H9 (cell line): ENCODE measurements around the gene ZNF69. TPM values are rescaled to one million over a fixed set of nuclear protein-coding genes. Genes with fewer than 3 reads are reported as not detected.

Experiments used
- DNase-seq: peaks from one replicate; pipeline ENCODE4 v3.0.0-alpha.2; 2017
- H2AFZ ChIP-seq: one replicate; pipeline ENCODE4 v1.6.1; 2013; ENCODE audit warnings: mild to moderate bottlenecking, low read length, control low read depth, moderate library complexity
- H2AK5ac ChIP-seq: 2 replicates; pipeline ENCODE4 v1.6.1; 2013; ENCODE audit warnings: low read length, control low read depth, mixed read lengths; ENCODE audit not compliant: insufficient read length
- H2BK120ac ChIP-seq: one replicate; pipeline ENCODE4 v1.6.1; 2013; ENCODE audit warnings: low read depth, mild to moderate bottlenecking, low read length, control low read depth, inconsistent platforms; ENCODE audit not compliant: poor library complexity, severe bottlenecking
- H2BK12ac ChIP-seq: 2 replicates; pipeline ENCODE4 v1.6.1; 2013; ENCODE audit warnings: low read length, control low read depth, mixed read lengths, low read depth; ENCODE audit not compliant: insufficient read length
- H2BK15ac ChIP-seq: 2 replicates; pipeline ENCODE4 v1.6.1; 2013; ENCODE audit warnings: low read depth, low read length, control low read depth
- H2BK20ac ChIP-seq: one replicate; pipeline ENCODE4 v1.6.1; 2013; ENCODE audit warnings: low read depth, mild to moderate bottlenecking, low read length, control low read depth, inconsistent platforms; ENCODE audit not compliant: poor library complexity, severe bottlenecking
- H2BK5ac ChIP-seq: 2 replicates; pipeline ENCODE4 v1.6.1; 2013; ENCODE audit warnings: low read length, control low read depth, mixed read lengths; ENCODE audit not compliant: insufficient read length
- H3K14ac ChIP-seq: 2 replicates; pipeline ENCODE4 v1.6.1; 2013; ENCODE audit warnings: low read length, control low read depth; ENCODE audit not compliant: insufficient read depth
- H3K18ac ChIP-seq: 2 replicates; pipeline ENCODE4 v1.6.1; 2013; ENCODE audit warnings: low read depth, mild to moderate bottlenecking, mixed read lengths, low read length, control low read depth; ENCODE audit not compliant: insufficient read length
- H3K23ac ChIP-seq: 2 replicates; pipeline ENCODE4 v1.6.1; 2013; ENCODE audit warnings: low read length, control low read depth, mixed read lengths, low read depth; ENCODE audit not compliant: insufficient read length
- H3K23me2 ChIP-seq: 2 replicates; pipeline ENCODE4 v1.6.1; 2013; ENCODE audit warnings: low read depth, mild to moderate bottlenecking, mixed read lengths, low read length, control low read depth; ENCODE audit not compliant: insufficient read length, poor library complexity, severe bottlenecking
- H3K27ac ChIP-seq: 2 replicates; pipeline ENCODE4 v1.5.1; 2013; ENCODE audit warnings: low read length, control low read depth, mixed read lengths, low read depth; ENCODE audit not compliant: insufficient read length
- H3K27me3 ChIP-seq: 2 replicates; pipeline ENCODE4 v1.6.1; 2013; ENCODE audit warnings: low read length, control low read depth, inconsistent platforms; ENCODE audit not compliant: insufficient read depth
- H3K4ac ChIP-seq: 2 replicates; pipeline ENCODE4 v1.6.1; 2013; ENCODE audit warnings: low read depth, mild to moderate bottlenecking, control low read depth, inconsistent platforms, low read length, moderate library complexity
- H3K4me1 ChIP-seq: 2 replicates; pipeline ENCODE4 v1.6.1; 2013; ENCODE audit warnings: low read length, control low read depth, inconsistent platforms; ENCODE audit not compliant: insufficient read depth
- H3K4me2 ChIP-seq: 2 replicates; pipeline ENCODE4 v1.6.1; 2013; ENCODE audit warnings: low read length, control low read depth, mixed read lengths; ENCODE audit not compliant: insufficient read length, insufficient read depth
- H3K56ac ChIP-seq: 2 replicates; pipeline ENCODE4 v1.6.1; 2013; ENCODE audit warnings: low read depth, mild to moderate bottlenecking, mixed read lengths, low read length, control low read depth; ENCODE audit not compliant: insufficient read length
- H3K79me1 ChIP-seq: 2 replicates; pipeline ENCODE4 v1.6.1; 2013; ENCODE audit warnings: low read depth, mild to moderate bottlenecking, moderate library complexity, low read length, control low read depth, inconsistent platforms; ENCODE audit not compliant: insufficient read depth, poor library complexity, severe bottlenecking
- H3K79me2 ChIP-seq: 2 replicates; pipeline ENCODE4 v1.6.1; 2013; ENCODE audit warnings: low read length, control low read depth, inconsistent platforms; ENCODE audit not compliant: insufficient read depth
- H3K9ac ChIP-seq: 2 replicates; pipeline ENCODE4 v1.6.1; 2013; ENCODE audit warnings: low read length, control low read depth, mixed read lengths; ENCODE audit not compliant: insufficient read length; ENCODE audit errors: extremely low read depth
- H3K9me3 ChIP-seq: one replicate; pipeline ENCODE4 v1.6.1; 2013; ENCODE audit warnings: low read depth, low read length, inconsistent platforms; ENCODE audit not compliant: control insufficient read depth
- H3T11ph ChIP-seq: one replicate; pipeline ENCODE4 v1.6.1; 2013; ENCODE audit warnings: mild to moderate bottlenecking, low read length, control low read depth, inconsistent platforms
- H4K20me1 ChIP-seq: one replicate; pipeline ENCODE4 v1.6.1; 2013; ENCODE audit not compliant: control insufficient read depth, insufficient read length, insufficient read depth
- H4K5ac ChIP-seq: 2 replicates; pipeline ENCODE4 v1.6.1; 2013; ENCODE audit warnings: low read depth, mild to moderate bottlenecking, mixed read lengths, low read length, control low read depth; ENCODE audit not compliant: insufficient read length
- H4K8ac ChIP-seq: replicated peaks from 2 replicates; pipeline ENCODE4 v1.6.1; 2013; ENCODE audit warnings: low read length, control low read depth, mixed read lengths, low read depth; ENCODE audit not compliant: insufficient read length
- H4K91ac ChIP-seq: 2 replicates; pipeline ENCODE4 v1.6.1; 2013; ENCODE audit warnings: low read depth, mild to moderate bottlenecking, moderate library complexity, mixed read lengths, low read length, control low read depth; ENCODE audit not compliant: insufficient read length
- H3K27ac Mint-ChIP-seq, 3 experiments: 2 replicates in 2 of 3; 3 replicates in 1 of 3; pipeline ENCODE4 v1.8.0; 2020 to 2021; ENCODE audit warnings: mixed read lengths in 3 of 3, mild to moderate bottlenecking in 1 of 3, moderate library complexity in 1 of 3
- H3K27me3 Mint-ChIP-seq: 2 replicates; pipeline ENCODE4 v1.8.0; 2021; ENCODE audit warnings: low read depth, mild to moderate bottlenecking, moderate library complexity, mixed read lengths
- H3K36me3 Mint-ChIP-seq, 3 experiments: 2 replicates in 2 of 3; 3 replicates in 1 of 3; pipeline ENCODE4 v1.8.0; 2020 to 2021; ENCODE audit warnings: low read depth in 3 of 3, mixed read lengths in 3 of 3; ENCODE audit not compliant: insufficient read depth in 1 of 3
- H3K4me1 Mint-ChIP-seq, 2 experiments: 2 replicates each; pipeline ENCODE4 v1.8.0; 2020; ENCODE audit warnings: mixed read lengths in 2 of 2
- H3K4me3 Mint-ChIP-seq, 2 experiments: 2 replicates in 1 of 2; 3 replicates in 1 of 2; pipeline ENCODE4 v1.8.0; 2020 to 2021; ENCODE audit warnings: mild to moderate bottlenecking in 2 of 2, mixed read lengths in 2 of 2, moderate library complexity in 1 of 2
- H3K9me3 Mint-ChIP-seq, 2 experiments: 2 replicates in 1 of 2; 3 replicates in 1 of 2; pipeline ENCODE4 v1.8.0; 2020; ENCODE audit warnings: mild to moderate bottlenecking in 2 of 2, mixed read lengths in 2 of 2, moderate library complexity in 1 of 2
- WGBS: extraction: QIAGEN DNeasy Blood & Tissue Kit; methylation state at CpG from one replicate; pipeline ENCODE4 v1.1.7; 2013; ENCODE audit warnings: missing lambda C conversion rate, low lambda C conversion rate, mixed read lengths; ENCODE audit not compliant: insufficient read length; ENCODE audit errors: extremely low coverage; 5-methylcytosine and 5-hydroxymethylcytosine counted together
- total RNA-seq: library from RNA; stranded (reverse); gene quantifications from 2 replicates; pipeline ENCODE4 v1.2.1, GENCODE V29; 2021
- TF ChIP-seq, protein P1 (sequence below): fragments of 200-600 bp; sonication (generic); conservative IDR thresholded peaks from 3 replicates; pipeline ENCODE4 v1.8.0; 2021; ENCODE audit warnings: antibody characterized with exemption, mild to moderate bottlenecking

ZNF69 gene
- total RNA-seq, 1 experiment from 2014 or later: 27.3 TPM

DNA sequence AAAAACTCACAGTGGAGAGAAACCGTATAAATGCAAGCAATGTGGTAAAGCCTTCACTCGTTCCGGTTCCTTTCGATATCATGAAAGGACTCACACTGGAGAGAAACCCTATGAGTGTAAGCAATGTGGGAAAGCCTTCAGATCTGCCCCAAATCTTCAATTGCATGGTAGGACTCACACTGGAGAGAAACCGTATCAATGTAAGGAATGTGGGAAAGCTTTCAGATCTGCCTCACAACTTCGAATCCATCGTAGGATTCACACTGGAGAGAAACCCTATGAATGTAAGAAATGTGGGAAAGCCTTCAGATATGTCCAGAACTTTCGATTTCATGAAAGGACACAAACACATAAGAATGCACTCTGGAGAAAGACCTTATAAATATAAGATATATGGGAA is 19.4 kb upstream of the ZNF69 start:
- peaks cover 2% of the 10 kb centered on the region; the same call in 1 of the 2 replicates for H3K27me3 Mint-ChIP-seq
- Histone ChIP-seq H2BK20ac (no peak overlapping the region), H3K4me1 (no peaks in the 10 kb centered on the region), H4K5ac (no peak overlapping the region), H3K79me2 (no peaks in the 10 kb centered on the region), H4K8ac (no peak overlapping the region), H3K56ac (no peak overlapping the region), H4K20me1 (no peaks in the 10 kb centered on the region), H3K9me3 (peaks cover 66% of the 10 kb centered on the region), H3K9ac (no peak overlapping the region), H2BK12ac (no peak overlapping the region), H3T11ph (no peak overlapping the region), H3K14ac (no peak overlapping the region), H3K27ac (no peak overlapping the region), H3K79me1 (no peaks in the 10 kb centered on the region), H3K18ac (no peak overlapping the region), H2BK120ac (no peak overlapping the region), H2BK15ac (no peak overlapping the region), H3K23ac (no peak overlapping the region), H3K4ac (no peak overlapping the region), H2AFZ (no peak overlapping the region), H2AK5ac (no peak overlapping the region), H3K4me2 (no peak overlapping the region), H4K91ac (no peak overlapping the region), H2BK5ac (no peak overlapping the region), H3K23me2 (no peaks in the 10 kb centered on the region), H3K27me3 (no peaks in the 10 kb centered on the region)
- no peak overlapping the region for H3K4me3 Mint-ChIP-seq
- no CpG with 5 or more reads among the region's 8 CpGs for WGBS
- TF ChIP-seq, protein P1, sequence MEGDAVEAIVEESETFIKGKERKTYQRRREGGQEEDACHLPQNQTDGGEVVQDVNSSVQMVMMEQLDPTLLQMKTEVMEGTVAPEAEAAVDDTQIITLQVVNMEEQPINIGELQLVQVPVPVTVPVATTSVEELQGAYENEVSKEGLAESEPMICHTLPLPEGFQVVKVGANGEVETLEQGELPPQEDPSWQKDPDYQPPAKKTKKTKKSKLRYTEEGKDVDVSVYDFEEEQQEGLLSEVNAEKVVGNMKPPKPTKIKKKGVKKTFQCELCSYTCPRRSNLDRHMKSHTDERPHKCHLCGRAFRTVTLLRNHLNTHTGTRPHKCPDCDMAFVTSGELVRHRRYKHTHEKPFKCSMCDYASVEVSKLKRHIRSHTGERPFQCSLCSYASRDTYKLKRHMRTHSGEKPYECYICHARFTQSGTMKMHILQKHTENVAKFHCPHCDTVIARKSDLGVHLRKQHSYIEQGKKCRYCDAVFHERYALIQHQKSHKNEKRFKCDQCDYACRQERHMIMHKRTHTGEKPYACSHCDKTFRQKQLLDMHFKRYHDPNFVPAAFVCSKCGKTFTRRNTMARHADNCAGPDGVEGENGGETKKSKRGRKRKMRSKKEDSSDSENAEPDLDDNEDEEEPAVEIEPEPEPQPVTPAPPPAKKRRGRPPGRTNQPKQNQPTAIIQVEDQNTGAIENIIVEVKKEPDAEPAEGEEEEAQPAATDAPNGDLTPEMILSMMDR: no peak
- H3K36me3 Mint-ChIP-seq: peaks cover 6 to 45% (median 18%) of the 10 kb centered on the region in 3 experiments; a peak in 6 of 7 replicates
- H3K27ac Mint-ChIP-seq: no peak overlapping the region
- no peak for DNase-seq
- H3K9me3 Mint-ChIP-seq: peaks cover 84% of the 10 kb centered on the region in 2 experiments
- no peaks in the 10 kb centered on the region for H3K4me1 Mint-ChIP-seq
